ENCODE results near the gene FBLL1. TPM values are rescaled to one million over a fixed set of nuclear protein-coding genes. Genes with fewer than 3 reads are reported as not detected.

The FBLL1 gene
- total and polyA plus RNA-seq, 9 donors, result 0.15 to 4.9 (median 1.0) TPM

- Histone ChIP-seq H3K27me3 (no peaks in the 10 kb centered on the region), H3K36me3 (no peaks in the 10 kb centered on the region), H3K27ac (no peak overlapping the region), H3K9me3 (no peaks in the 10 kb centered on the region), H3K4me3 (no peak overlapping the region), H3K4me1 (ENCODE audit: insufficient read depth) (no peaks in the 10 kb centered on the region)
- intact Hi-C loops (cut with DNase I), result no loop called here
- WGBS, 3 donors, result 96 to 98% (median 96%) methylated on average over 7 of the region's 7 CpGs
- TF ChIP-seq EP300 (IDR thresholded peaks at IDR 0.05) (no peak), POLR2A (IDR thresholded peaks at IDR 0.05) (no peak)
- TF ChIP-seq, protein P1, sequence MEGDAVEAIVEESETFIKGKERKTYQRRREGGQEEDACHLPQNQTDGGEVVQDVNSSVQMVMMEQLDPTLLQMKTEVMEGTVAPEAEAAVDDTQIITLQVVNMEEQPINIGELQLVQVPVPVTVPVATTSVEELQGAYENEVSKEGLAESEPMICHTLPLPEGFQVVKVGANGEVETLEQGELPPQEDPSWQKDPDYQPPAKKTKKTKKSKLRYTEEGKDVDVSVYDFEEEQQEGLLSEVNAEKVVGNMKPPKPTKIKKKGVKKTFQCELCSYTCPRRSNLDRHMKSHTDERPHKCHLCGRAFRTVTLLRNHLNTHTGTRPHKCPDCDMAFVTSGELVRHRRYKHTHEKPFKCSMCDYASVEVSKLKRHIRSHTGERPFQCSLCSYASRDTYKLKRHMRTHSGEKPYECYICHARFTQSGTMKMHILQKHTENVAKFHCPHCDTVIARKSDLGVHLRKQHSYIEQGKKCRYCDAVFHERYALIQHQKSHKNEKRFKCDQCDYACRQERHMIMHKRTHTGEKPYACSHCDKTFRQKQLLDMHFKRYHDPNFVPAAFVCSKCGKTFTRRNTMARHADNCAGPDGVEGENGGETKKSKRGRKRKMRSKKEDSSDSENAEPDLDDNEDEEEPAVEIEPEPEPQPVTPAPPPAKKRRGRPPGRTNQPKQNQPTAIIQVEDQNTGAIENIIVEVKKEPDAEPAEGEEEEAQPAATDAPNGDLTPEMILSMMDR (IDR thresholded peaks at IDR 0.05), result no peak
- no peak for DNase-seq
These were observed 20.4 kb downstream of the FBLL1 start for GRCh38 chr5:168549554-168549953.

DNA sequence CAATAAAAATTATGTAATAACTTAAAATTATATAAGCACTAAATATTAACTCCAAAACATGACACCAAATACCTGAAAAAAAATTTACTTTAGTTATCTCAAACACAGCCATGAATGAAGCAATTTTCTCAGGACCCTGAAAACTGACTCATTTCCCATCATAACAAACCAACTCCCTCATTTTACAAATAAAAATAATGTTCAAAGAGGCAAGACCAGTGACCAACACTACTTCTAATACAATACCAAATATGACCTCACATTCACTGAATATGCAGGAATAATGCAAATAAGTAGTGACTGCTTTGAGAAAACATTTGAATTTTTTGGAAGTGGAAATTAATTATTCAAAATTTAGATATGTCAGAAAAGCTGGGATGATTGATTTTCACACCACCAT lies 21.6 kb downstream of the FBLL1 start:
- TF ChIP-seq, protein P1 (IDR thresholded peaks at IDR 0.05), result no peak
- TF ChIP-seq POLR2A (IDR thresholded peaks at IDR 0.05) (no peak), EP300 (IDR thresholded peaks at IDR 0.05) (no peak)
- intact Hi-C loops (cut with DNase I), result no loop called here
- no peaks in the 10 kb centered on the region for H3K4me1 ChIP-seq (ENCODE audit: insufficient read depth)
- no peaks in the 10 kb centered on the region for H3K9me3 ChIP-seq
- DNase-seq, result no peak
- H3K27ac ChIP-seq, result no peak overlapping the region
- H3K36me3 ChIP-seq, result no peaks in the 10 kb centered on the region
- H3K27me3 ChIP-seq, result no peaks in the 10 kb centered on the region
- no peak overlapping the region for H3K4me3 ChIP-seq

DNA sequence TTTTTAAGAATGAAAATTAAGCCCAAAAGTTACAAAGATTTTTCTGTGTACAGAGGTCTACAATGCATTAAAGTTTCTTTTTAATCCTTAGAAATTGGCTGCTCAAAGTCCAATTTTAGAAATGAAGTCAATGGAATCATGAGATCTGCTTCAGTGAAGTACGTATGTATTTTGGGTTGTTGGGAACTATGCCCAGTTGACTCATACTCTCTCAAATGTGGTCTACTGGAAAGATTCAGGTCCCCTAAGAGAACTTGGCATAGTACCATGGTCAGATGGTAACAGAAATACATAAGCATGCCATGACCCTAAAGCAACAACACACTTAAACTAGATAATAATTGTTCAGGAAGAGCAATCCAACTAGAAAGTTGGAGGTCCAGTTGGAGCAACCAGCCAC lies 23.0 kb downstream of the FBLL1 start:
- Histone ChIP-seq H3K9me3 (no peaks in the 10 kb centered on the region), H3K4me3 (no peak overlapping the region), H3K4me1 (ENCODE audit: insufficient read depth) (no peaks in the 10 kb centered on the region), H3K27ac (no peak overlapping the region), H3K36me3 (no peaks in the 10 kb centered on the region), H3K27me3 (no peaks in the 10 kb centered on the region)
- WGBS, 3 donors, result 33 to 49% (median 45%) methylated on average over 1 of the region's 1 CpG
- intact Hi-C loops (cut with DNase I), result no loop called here
- DNase-seq, result no peak
- TF ChIP-seq POLR2A (IDR thresholded peaks at IDR 0.05) (no peak), EP300 (IDR thresholded peaks at IDR 0.05) (no peak)
- TF ChIP-seq, protein P1 (IDR thresholded peaks at IDR 0.05), result no peak

GRCh38 chr5:168553377-168554130 lies 24.4 kb downstream of the FBLL1 start:
- Histone ChIP-seq H3K27me3 (no peaks in the 10 kb centered on the region), H3K4me3 (no peak overlapping the region), H3K27ac (no peak overlapping the region), H3K4me1 (ENCODE audit: insufficient read depth) (no peaks in the 10 kb centered on the region), H3K36me3 (no peaks in the 10 kb centered on the region), H3K9me3 (no peaks in the 10 kb centered on the region)
- TF ChIP-seq POLR2A (IDR thresholded peaks at IDR 0.05), result no peak
- TF ChIP-seq, protein P1 (IDR thresholded peaks at IDR 0.05), result no peak
- TF ChIP-seq EP300 (IDR thresholded peaks at IDR 0.05), result no peak
- no peak for DNase-seq
- intact Hi-C loops (cut with DNase I), result no loop called here
- 60 to 72% (median 60%) methylated on average over 2 of the region's 2 CpGs for WGBS, 3 donors

Data from ovary (tissue), 9 donors.